ENCODE data around the gene CFAP92. TPM values are rescaled to one million over a fixed set of nuclear protein-coding genes. Genes with fewer than 3 reads are reported as not detected.

CFAP92 gene
- total RNA-seq, 1 experiment from 2014 or later, result 0.92 TPM

- Mint-ChIP-seq H3K27ac (peak overlapping the region in 1 of 3 experiments; percentile 37; a peak in 3 of 7 replicates), H3K36me3 (ENCODE audit: insufficient read depth in 1 of 3, low read depth in 3 of 3) (peaks cover 5 to 32% (median 23%) of the 10 kb centered on the region in 3 experiments), H3K4me1 (peaks cover 23 to 28% of the 10 kb centered on the region in 2 experiments), H3K4me3 (no peak overlapping the region; a peak in 1 of 5 replicates), H3K27me3 (ENCODE audit: low read depth) (no peaks in the 10 kb centered on the region; the same call in 1 of the 2 replicates), H3K9me3 (no peaks in the 10 kb centered on the region)
- no peak for DNase-seq
- no peaks in the 10 kb centered on the region; the same call in 1 of the 2 replicates for H3K4me1 ChIP-seq (ENCODE audit: insufficient read depth, low read length)
- no peak overlapping the region for H3K4ac ChIP-seq (ENCODE audit: low read depth, low read length)
- H3K9me3 ChIP-seq (ENCODE audit: control insufficient read depth, low read depth, low read length), result no peaks in the 10 kb centered on the region
- no peak overlapping the region for H2BK12ac ChIP-seq (ENCODE audit: insufficient read length, low read depth, low read length)
- H3K56ac ChIP-seq (ENCODE audit: insufficient read length, low read depth, low read length), result no peak overlapping the region
- no peak overlapping the region for H4K5ac ChIP-seq (ENCODE audit: insufficient read length, low read depth, low read length)
- no peak overlapping the region for H3K23ac ChIP-seq (ENCODE audit: insufficient read length, low read depth, low read length)
- no peak overlapping the region for H4K8ac ChIP-seq (replicated peaks; ENCODE audit: insufficient read length, low read depth, low read length)
- H2AFZ ChIP-seq (ENCODE audit: low read length), result no peak overlapping the region
- no peak overlapping the region for H2AK5ac ChIP-seq (ENCODE audit: insufficient read length, low read length)
- no peak overlapping the region for H3K9ac ChIP-seq (ENCODE audit: extremely low read depth, insufficient read length, low read length)
- no peak overlapping the region for H2BK20ac ChIP-seq (ENCODE audit: low read depth, low read length, poor library complexity, severe bottlenecking)
- H3T11ph ChIP-seq (ENCODE audit: low read length), result no peak overlapping the region
- H2BK120ac ChIP-seq (ENCODE audit: low read depth, low read length, poor library complexity, severe bottlenecking), result no peak overlapping the region
- H3K23me2 ChIP-seq (ENCODE audit: insufficient read length, low read depth, low read length, poor library complexity, severe bottlenecking), result peaks cover 13% of the 10 kb centered on the region
- no peaks in the 10 kb centered on the region for H3K27me3 ChIP-seq (ENCODE audit: insufficient read depth, low read length)
- no peak overlapping the region for H3K27ac ChIP-seq (ENCODE audit: insufficient read length, low read depth, low read length)
- H2BK15ac ChIP-seq (ENCODE audit: low read depth, low read length), result no peak overlapping the region
- no peak overlapping the region for H3K18ac ChIP-seq (ENCODE audit: insufficient read length, low read depth, low read length)
- TF ChIP-seq, protein P1, sequence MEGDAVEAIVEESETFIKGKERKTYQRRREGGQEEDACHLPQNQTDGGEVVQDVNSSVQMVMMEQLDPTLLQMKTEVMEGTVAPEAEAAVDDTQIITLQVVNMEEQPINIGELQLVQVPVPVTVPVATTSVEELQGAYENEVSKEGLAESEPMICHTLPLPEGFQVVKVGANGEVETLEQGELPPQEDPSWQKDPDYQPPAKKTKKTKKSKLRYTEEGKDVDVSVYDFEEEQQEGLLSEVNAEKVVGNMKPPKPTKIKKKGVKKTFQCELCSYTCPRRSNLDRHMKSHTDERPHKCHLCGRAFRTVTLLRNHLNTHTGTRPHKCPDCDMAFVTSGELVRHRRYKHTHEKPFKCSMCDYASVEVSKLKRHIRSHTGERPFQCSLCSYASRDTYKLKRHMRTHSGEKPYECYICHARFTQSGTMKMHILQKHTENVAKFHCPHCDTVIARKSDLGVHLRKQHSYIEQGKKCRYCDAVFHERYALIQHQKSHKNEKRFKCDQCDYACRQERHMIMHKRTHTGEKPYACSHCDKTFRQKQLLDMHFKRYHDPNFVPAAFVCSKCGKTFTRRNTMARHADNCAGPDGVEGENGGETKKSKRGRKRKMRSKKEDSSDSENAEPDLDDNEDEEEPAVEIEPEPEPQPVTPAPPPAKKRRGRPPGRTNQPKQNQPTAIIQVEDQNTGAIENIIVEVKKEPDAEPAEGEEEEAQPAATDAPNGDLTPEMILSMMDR (conservative IDR thresholded peaks at IDR 0.05), result no peak
- H4K91ac ChIP-seq (ENCODE audit: insufficient read length, low read depth, low read length), result no peak overlapping the region
- H3K14ac ChIP-seq (ENCODE audit: insufficient read depth, low read length), result no peak overlapping the region
- WGBS (ENCODE audit: extremely low coverage, insufficient read length, low lambda C conversion rate), result no CpG with 5 or more reads among the region's 1 CpG
- no peak overlapping the region for H2BK5ac ChIP-seq (ENCODE audit: insufficient read length, low read length)
- peaks cover 11% of the 10 kb centered on the region for H3K79me1 ChIP-seq (ENCODE audit: insufficient read depth, low read depth, low read length, poor library complexity, severe bottlenecking)
- H3K79me2 ChIP-seq (ENCODE audit: insufficient read depth, low read length), result peaks cover 11% of the 10 kb centered on the region; the same call in 1 of the 2 replicates
- H4K20me1 ChIP-seq (ENCODE audit: control insufficient read depth, insufficient read depth, insufficient read length), result no peaks in the 10 kb centered on the region
- no peak overlapping the region for H3K4me2 ChIP-seq (ENCODE audit: insufficient read depth, insufficient read length, low read length)
These were observed 111.2 kb downstream of the CFAP92 start for GRCh38 chr3:128882719-128883118.
